Jurkat, Clone E6-1 (cell line): ENCODE measurements around the gene INSIG1.

Experiments used
- DNase-seq: peaks from one replicate; pipeline ENCODE4 v3.0.0-alpha.2; 2011; ENCODE audit warnings: low read depth, low spot score
- H3K4me3 ChIP-seq: 2 replicates; pipeline ENCODE4 v1.5.1; 2011; ENCODE audit warnings: mild to moderate bottlenecking, low read length, control low read depth, moderate library complexity

Gene INSIG1

DNA sequence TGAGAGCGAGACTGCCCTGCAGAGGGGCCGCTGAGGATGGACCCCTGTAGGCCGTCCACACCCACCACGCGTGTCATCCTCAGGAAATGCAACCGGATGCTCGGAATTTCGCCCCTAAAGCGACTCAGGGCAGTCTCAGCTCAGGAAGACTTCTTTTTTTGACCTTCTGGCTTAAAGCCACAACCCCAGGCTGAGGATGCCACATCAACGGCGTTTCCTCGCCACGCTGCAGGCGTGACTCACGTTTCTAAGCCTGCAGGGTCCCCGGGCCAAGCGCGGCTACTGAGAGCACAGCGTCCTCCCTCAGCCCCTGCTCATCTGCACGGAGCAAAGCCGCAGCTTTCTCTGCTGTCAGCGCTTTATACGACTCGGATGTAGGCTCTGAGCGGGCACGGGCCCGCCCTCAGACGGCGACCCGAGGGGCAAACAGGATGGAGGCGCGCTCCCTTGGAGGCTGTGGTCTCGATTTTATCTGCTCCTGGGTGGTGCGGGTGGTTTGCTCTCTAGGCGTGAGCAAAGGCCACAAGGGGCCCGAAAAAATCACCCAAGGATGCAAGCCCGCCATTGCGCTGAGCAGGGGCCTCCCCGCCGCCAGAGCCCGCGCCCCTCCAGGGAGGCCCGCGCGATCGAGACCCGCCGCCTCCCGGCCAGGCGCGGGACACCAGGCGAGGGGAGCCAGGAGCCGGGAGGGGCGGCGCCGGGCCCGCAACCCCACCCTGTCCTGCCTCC, 726 bp upstream of the INSIG1 start:
- peak; percentile 62 for DNase-seq
- peak overlapping the region; percentile 65 for H3K4me3 ChIP-seq

DNA sequence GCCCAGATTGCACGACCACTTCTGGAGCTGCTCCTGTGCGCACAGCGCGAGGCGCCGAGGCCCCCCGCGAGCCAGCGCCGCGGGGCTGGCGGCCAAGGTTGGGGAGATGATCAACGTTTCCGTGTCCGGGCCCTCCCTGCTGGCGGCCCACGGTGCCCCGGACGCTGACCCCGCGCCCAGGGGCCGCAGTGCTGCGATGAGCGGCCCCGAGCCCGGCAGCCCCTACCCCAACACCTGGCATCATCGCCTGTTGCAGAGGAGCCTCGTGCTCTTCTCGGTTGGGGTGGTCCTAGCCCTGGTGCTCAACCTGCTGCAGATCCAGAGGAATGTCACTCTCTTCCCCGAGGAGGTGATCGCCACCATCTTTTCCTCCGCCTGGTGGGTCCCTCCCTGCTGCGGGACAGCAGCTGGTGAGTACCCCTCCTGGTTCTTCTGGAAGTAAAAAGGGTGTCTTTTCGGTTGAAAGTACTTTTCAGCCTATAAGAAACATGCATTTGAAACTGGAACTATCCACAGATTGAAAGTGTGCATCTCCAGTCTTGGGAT, 683 bp downstream of the INSIG1 start:
- DNase-seq = no peak
- peak overlapping the region; percentile 90 for H3K4me3 ChIP-seq

DNA sequence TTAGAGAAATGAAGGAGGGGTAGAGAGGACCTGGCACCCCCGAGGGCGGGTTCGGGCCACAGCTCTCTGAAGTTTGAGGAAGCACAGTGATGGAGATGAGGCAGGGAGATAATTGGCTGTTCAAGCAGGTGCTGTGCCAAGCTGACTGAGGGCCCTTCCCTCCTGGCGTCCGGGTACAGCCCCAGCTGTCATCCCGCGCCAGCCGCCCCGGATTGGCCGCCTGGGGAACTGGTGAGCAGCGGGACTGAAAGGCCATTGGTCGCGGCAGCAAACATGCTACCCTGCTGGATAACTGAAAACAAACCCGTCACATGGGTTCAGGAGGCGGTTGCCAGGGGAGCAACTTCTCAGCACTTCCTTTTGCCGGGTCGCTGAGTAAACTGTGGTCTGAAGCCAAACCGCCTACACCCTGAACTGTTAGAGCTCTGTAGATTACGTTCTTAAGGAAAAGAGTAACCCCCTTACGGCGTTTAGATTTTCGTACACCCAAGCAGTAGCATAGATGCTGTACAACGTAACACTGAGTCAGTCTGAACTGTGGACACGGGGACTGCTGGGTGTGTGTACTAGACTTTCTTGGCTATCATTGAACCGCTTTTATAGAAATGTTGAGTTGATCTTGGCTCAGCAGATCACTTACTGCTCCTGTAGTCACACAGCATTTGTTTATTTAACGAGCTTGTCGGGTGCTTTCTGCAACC, 1.3 kb downstream of the INSIG1 start:
- peak; percentile 97 for DNase-seq
- peak overlapping the region; percentile 90 for H3K4me3 ChIP-seq

DNA sequence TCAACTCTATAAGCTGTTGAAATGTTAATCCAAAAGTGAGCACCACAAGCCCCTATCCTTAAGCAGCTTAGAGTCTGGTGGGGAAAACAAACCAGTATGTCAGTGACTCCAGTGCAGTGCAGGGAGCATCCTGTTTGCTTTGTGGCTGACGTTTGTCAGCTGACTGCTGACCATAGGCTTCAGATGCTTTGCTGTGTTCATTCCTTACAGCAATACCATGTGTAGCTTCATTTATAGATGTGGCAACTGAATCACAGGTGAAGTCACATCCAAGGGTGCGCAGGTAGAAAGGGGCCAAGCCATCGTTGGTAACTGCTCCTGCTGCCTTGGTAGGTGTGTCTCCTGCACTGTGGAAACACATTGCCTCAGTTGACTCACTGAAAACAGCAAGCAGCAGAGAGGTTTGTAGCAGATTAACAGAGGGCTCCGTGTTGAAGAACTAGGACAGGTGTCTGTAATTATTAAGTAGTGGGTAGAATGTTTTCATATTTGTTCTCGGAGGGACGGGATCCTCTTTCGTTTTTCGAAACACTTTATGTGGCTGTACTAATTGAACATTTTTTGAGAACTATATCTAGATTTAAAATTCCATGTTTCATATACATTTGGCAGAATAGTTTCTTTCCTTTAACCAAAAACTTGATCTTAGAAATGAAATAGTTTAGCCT, 2.0 kb downstream of the INSIG1 start:
- no peak for DNase-seq
- H3K4me3 ChIP-seq = peak overlapping the region; percentile 90

DNA sequence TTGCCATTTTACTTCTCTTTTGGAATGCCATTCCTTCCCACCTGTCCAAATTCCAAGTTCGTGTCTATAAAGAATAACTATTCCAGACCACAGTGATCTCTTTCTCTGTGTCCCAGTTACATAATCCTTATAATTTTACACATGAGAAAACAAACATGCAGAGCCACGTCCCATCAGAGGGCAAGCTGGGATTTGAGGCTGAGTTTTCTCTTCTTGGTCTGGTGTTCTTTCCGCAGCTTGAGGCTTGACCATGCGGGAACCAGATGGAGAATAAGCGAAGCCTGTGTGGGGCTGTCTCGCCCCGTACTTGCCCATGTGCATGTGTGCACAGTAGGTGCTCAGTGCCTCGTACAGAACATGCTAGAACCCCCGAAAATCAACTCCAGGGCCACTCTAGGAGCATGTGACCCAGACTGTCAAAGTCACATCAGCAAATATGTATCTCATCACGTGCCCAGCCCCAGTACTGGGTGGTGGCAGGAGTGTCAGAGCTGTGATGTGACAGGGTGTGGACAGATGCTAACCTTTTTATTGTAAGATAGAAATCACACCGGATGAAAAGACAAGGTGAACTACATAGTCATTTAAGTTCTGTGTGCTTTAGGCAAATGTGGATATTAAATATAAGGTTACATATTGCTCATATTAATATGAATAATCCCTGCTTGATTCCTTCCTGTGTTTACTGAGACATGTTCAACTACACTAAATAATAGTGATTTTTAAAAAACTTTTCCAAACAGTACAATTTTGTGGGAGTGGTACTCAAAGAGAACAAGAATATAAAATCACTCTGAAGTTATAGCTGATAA, 3.2 kb downstream of the INSIG1 start:
- no peak for DNase-seq
- no peak overlapping the region for H3K4me3 ChIP-seq

DNA sequence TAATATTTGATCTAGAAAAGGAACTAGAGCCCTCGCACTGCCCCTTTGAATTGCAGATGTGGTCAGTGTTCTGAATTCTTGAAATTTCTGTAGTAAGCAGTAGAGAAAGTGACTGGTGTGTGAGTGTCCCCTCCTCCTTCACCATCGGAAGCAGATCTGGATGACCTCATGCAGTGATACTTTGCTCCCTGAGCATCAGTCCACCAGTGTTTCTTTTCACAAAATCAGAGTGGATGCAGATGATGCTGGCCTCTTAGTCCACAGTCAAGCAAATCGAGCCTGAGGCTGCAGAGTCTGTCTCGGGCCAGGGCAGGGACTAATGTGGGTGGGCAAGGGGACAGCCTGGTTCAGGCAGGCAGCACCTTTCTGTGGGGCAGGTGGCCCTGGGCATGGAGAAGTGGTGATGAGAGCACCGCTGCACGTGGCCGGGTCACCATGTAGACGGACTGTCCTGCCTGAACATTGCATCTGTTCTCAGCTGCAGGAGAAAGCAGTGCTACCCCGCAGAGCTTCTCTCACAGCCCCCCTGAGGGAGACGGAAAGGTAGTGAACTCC, 5.4 kb downstream of the INSIG1 start:
- DNase-seq = no peak
- no peak overlapping the region for H3K4me3 ChIP-seq

DNA sequence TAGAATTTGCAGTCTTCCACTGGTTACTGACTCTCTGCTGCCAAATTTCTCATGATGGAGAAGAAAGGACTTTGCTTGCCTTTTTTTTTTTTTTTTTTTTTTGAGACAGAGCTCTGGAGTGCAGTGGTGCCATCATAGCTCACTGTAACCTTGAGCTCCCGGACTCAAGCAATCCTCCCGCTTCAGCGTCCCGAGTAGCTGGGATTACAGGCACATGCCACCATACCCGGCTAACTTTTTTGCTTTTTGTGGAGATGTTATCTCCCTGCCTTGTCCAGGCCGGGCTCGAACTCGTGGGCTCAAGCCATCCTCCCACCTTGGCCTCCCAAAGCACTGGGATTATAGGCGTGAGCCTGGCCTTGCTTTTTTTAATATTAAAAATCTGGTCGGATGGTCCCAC, 6.2 kb downstream of the INSIG1 start:
- no peak for DNase-seq
- no peak overlapping the region for H3K4me3 ChIP-seq

DNA sequence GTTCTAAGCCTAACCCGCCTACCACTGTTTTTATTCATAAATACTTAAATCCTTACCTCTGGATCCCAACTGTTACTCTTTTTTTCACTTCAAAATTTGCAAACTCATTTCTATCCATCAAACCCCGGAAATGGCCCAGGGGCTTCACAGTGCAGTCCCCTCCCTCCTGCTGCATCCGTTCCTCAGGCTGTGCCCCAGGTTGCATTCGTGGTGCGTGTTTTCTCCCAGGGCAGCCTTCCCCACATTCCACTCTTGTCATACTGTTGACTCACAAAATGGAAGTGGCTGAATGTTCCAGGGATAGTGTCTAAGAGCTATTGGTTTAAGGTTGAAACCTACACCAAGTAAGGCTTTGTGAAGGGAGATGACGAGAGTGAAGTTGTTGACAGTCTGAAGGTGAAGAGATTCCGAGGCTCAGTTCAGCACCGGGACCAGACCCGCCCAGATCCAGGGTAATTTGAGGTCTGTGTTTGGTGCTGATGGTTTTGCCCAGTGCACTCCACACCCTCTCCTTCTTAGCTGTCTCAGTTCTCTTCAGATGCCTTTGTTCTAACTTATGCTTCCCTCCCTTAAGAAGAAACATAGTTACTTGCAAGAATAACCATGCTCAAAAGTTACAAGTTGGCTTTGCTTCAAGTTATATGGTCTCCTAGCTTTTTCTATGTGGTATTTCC, 7.7 kb downstream of the INSIG1 start:
- H3K4me3 ChIP-seq = no peak overlapping the region

DNA sequence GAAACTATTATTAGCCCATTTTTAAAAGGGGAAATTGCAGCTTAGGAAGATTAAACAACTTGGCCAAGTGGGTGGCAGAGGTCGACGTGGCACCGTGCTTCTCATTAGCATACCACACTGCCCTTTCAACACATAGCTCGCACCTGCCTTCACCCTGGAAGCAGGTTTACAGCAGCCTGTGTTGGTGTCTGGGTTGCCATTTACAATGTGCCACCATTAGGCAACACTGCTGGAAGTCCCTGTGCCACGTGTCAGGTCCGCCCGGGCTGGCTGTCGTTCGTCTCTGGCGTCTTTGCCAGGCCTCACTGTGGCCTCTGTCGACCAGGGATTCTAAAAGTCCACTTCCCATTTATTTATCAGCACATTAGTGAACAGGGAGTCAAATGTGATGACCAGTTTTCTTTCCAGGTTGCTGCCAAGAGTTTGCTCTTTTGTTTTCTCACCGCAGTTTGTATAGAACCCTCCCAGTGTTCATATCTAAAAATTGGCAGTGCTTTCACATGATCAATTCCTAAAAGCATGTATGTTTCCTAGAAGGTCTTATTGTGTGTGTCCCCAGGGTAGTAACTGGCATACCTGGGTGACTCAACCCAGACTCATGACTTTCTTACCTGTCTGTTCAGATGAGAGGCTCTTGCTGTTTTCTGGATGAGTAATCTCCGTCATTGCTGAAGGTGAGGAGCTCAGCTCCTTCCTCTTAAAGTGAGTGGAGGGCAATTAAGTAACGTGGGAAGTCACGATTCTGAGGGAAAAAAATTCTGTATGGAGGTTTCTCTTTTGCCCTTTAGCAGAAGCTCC, 9.2 kb downstream of the INSIG1 start:
- DNase-seq = no peak
- H3K4me3 ChIP-seq = no peak overlapping the region

More for the DNA sequence above, 7.7 kb downstream of the INSIG1 start:
- no peak for DNase-seq

DNA sequence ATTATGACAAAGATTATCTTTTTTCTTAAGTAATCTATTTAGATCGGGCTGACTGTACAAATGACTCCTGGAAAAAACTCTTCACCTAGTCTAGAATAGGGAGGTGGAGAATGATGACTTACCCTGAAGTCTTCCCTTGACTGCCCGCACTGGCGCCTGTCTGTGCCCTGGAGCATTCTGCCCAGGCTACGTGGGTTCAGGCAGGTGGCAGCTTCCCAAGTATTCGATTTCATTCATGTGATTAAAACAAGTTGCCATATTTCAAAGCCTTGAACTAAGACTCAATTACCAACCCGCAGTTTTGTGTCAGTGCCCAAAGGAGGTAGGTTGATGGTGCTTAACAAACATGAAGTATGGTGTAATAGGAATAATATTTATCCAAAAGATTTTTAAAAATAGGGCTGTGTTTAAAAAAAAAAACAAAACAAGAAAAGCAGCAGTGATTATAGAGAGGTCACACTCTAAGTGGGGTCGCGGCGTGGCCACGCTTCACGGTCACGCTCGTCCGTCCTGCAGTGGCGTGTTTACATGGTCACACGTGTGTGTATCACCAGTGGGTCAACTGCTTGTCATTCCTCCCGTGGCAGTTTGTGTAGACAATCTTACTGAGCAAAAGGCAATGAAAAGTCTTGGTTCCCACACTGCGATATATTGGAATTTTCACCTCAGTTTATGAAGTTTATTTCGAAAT, 10.8 kb downstream of the INSIG1 start:
- H3K4me3 ChIP-seq = no peak overlapping the region
- DNase-seq = no peak

DNA sequence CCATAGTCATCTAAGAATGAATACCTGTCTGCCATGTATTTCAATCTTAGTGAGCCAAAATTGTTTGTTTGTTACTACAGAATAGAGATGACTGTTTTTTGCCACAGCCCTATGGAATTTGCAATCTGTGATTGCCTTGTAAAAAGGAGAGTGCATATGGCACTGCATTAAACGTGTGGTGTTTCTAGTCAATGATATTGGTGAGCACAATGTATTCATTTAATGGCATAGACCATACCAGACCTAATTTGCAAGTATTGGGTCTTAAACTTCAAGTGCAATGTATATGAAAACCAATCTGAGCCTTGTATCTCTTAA, 11.3 kb downstream of the INSIG1 start:
- no peak for DNase-seq
- H3K4me3 ChIP-seq = no peak overlapping the region

DNA sequence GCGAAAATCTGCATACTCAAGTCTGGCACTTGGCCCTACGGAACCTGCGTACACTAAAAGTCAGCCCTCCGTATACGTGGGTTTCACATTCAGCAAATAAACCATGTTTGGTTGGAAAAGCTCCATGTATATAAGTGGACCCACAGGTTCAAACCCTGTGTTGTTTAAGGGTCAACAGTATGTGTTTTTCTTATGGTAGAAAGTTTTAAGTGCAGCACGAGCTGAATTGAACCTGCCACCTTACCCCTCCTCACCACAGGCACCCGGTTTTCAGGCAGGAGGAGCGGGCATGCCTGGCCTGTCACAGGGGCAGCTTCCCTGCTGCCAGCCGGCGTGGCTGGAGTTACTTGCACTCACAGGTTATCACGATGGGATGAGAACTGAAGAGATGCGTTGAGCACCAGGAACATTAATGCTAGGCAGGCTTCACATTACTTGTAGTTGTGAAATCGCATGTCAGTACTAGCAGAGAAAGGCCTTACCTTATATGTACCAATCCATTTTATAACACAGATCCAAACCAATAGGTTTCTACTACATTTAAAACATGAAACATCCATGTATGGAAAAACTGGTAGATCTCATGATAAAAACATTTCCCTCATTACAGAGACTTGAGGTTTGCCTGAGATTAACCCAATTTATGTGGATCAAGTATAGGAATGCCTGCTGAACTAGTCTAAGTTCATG, 12.9 kb downstream of the INSIG1 start:
- no peak for DNase-seq

DNA sequence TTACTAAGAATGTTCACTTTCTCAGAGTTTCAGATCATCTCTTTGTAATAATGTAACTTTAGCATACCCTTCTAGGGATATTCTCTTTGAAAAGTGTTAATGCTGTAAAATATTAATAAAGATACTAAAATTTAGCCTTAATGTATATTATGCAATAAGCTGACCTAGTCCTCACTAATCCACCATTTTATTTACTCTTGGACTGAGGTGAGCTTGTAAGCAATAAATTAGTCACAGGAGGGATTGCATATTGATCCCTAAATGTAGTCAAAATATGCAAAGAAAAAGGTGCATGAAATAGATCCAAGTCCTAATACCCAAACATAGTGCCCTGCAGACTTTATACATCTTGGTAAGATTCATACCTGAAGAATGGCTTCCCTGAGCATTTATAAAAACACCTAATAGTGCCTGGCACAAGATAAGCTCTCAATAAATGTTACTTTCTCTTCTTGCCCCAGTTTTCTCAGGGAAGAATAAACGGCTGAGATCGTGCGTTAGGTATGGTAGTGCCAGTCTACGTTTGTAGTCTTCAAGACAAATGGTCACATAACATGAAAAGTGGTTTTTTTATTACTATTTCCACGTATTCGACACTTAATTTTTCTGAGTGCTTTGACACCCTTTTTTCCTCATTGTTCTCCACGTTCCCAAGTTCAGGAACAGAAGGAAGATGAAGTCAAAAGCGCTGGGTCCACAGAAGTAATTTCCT, 14.3 kb downstream of the INSIG1 start:
- H3K4me3 ChIP-seq = no peak overlapping the region
- no peak for DNase-seq

More for the DNA sequence above, 12.9 kb downstream of the INSIG1 start:
- no peak overlapping the region for H3K4me3 ChIP-seq

DNA sequence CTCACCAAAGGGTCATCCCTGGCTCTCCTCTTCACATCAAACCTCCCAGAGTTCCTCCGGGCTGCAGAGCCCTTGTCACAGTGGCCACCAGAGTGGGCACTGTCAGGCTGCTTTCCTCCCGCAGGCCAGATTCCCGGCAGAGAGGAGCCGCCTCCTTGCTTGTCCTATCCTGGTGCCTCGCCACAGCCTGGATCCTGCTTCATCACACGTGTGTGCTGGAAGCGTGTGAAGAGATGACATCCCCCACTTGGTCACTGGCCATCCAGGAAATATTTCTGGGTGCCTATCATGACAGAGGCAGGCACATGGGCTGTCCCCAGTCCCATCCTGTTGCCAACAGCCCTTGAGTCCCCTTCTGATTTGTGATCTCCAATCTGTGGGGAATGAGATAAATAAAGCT, 15.0 kb downstream of the INSIG1 start:
- no peak overlapping the region for H3K4me3 ChIP-seq
- DNase-seq = no peak

DNA sequence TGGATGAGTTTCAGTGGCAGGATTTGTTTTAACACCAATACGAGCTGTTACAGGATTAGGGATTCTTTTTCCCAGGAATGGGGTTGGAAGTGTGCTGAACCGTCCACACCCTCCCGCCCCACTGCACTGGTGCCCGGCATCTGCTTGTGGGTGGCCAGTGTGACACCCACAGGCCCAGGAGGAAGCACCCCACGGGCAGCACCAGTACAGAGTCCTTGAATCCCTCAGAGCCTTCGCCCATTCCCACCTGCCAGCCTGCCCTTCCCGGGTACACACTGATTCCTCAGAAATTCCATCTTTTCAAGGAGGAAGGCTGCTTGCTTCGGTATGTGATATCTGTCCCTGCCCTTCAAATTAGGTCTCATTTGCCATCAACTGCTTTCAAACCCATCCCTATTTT, 15.4 kb downstream of the INSIG1 start:
- DNase-seq = no peak

DNA sequence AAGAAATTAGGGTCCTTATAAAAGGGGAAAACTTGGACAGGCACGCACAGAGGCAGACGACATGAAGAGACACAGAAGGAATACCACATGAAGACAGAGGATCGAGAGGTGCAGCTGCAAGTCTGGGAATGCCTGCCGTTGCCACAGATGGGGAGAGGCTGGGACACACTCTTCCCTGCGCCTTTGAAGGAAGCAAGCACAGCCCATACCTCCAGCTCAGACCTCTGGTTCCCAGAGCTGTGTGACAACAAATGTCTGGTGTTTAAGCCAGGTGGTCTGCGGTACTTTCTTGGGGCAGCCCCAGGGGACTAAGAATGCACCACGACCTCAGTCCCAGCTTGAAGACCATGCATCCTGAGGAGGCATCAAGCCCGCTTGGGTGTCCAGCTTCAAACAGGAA, 18.3 kb downstream of the INSIG1 start:
- no peak for DNase-seq
- H3K4me3 ChIP-seq = no peak overlapping the region

More for the DNA sequence above, 15.4 kb downstream of the INSIG1 start:
- H3K4me3 ChIP-seq = no peak overlapping the region
